HG03039 (cell line): ENCODE results near the gene UBAC2.
"Not testable (repeated sequence)": the region's sequence is repeated elsewhere in the genome, so short reads cannot be mapped to it uniquely, and the experiment has no call there.

ENCODE experiments used
- ATAC-seq: cut with Tn5 transposase; IDR thresholded peaks from one replicate; pipeline ENCODE4 v1.9.1; 2021; ENCODE audit warnings: mild to moderate bottlenecking, moderate library complexity; ENCODE audit not compliant: unreplicated experiment

Gene UBAC2

GRCh38 chr13:99182439-99182838 is 18.2 kb upstream of the UBAC2 start:
- ATAC-seq = no peak

GRCh38 chr13:99185606-99186005 is 15.0 kb upstream of the UBAC2 start:
- no peak for ATAC-seq

- ATAC-seq = no peak
Observed at GRCh38 chr13:99190147-99190985, 10.3 kb upstream of the UBAC2 start.

GRCh38 chr13:99191336-99191899 is 9.2 kb upstream of the UBAC2 start:
- no peak for ATAC-seq

GRCh38 chr13:99191900-99192399 is 8.7 kb upstream of the UBAC2 start:
- ATAC-seq = no peak

- ATAC-seq = no peak
Observed at GRCh38 chr13:99192480-99192879, 8.2 kb upstream of the UBAC2 start.

GRCh38 chr13:99193152-99193551 is 7.5 kb upstream of the UBAC2 start:
- no peak for ATAC-seq

GRCh38 chr13:99196466-99197116 is 4.1 kb upstream of the UBAC2 start:
- no peak for ATAC-seq

- ATAC-seq = no peak
Observed at GRCh38 chr13:99197117-99197651, 3.5 kb upstream of the UBAC2 start.

- no peak for ATAC-seq
Observed at GRCh38 chr13:99199541-99200431, 868 bp upstream of the UBAC2 start.

GRCh38 chr13:99203601-99204579 is 3.2 kb downstream of the UBAC2 start:
- no peak for ATAC-seq

- no peak for ATAC-seq
Observed at GRCh38 chr13:99205621-99206220, 5.1 kb downstream of the UBAC2 start.

- ATAC-seq = no peak
Observed at GRCh38 chr13:99206226-99206625, 5.6 kb downstream of the UBAC2 start.

- ATAC-seq = no peak
Observed at GRCh38 chr13:99206873-99207272, 6.2 kb downstream of the UBAC2 start.

- ATAC-seq = no peak
Observed at GRCh38 chr13:99207511-99207910, 6.9 kb downstream of the UBAC2 start.

- no peak for ATAC-seq
Observed at GRCh38 chr13:99208185-99208584, 7.5 kb downstream of the UBAC2 start.

- no peak for ATAC-seq
Observed at GRCh38 chr13:99208845-99209527, 8.3 kb downstream of the UBAC2 start.

GRCh38 chr13:99210627-99211026 is 10.0 kb downstream of the UBAC2 start:
- not testable (repeated sequence) for ATAC-seq
